Liver (tissue), 9 donors: ENCODE results near the gene UBE4A. TPM values are rescaled to one million over a fixed set of nuclear protein-coding genes. Genes with fewer than 3 reads are reported as not detected.
A peak's percentile ranks its signal among the peaks of the same experiment; 100 is the strongest.

Source experiments
- DNase-seq: peaks from one replicate; pipeline ENCODE4 v3.0.0-alpha.2; 2017; ENCODE audit warnings: low spot score
- H3K27ac ChIP-seq, 2 donors: one replicate each; pipeline ENCODE4 v1.7.0; 2013; ENCODE audit warnings: inconsistent platforms in 2 of 2, low read length in 2 of 2, control low read depth in 1 of 2, low read depth in 1 of 2, mild to moderate bottlenecking in 1 of 2
- H3K27me3 ChIP-seq, 4 donors: one replicate each; pipeline versions ENCODE4 v1.6.1 to v1.7.0; 2013; ENCODE audit warnings: low read length in 3 of 4, inconsistent platforms in 1 of 4, mild to moderate bottlenecking in 1 of 4, moderate library complexity in 1 of 4; ENCODE audit not compliant: control insufficient read depth in 4 of 4, insufficient read depth in 4 of 4
- H3K36me3 ChIP-seq, 4 donors: one replicate each; pipeline versions ENCODE4 v1.6.1 to v1.7.0; 2013; ENCODE audit warnings: low read length in 3 of 4, mild to moderate bottlenecking in 3 of 4, low read depth in 1 of 4, moderate library complexity in 1 of 4; ENCODE audit not compliant: control insufficient read depth in 4 of 4, insufficient read depth in 3 of 4
- H3K4me1 ChIP-seq, 4 donors: one replicate each; pipeline versions ENCODE4 v1.6.1 to v1.7.0; 2013; ENCODE audit warnings: low read length in 3 of 4, mild to moderate bottlenecking in 3 of 4, moderate library complexity in 1 of 4; ENCODE audit not compliant: control insufficient read depth in 4 of 4, insufficient read depth in 4 of 4
- H3K4me3 ChIP-seq, 3 donors: one replicate each; pipeline versions ENCODE4 v1.6.1 to v1.7.0; 2013; ENCODE audit warnings: low read length in 3 of 3, control low read depth in 1 of 3, low read depth in 1 of 3, mild to moderate bottlenecking in 1 of 3
- H3K9ac ChIP-seq, 2 donors: one replicate each; pipeline ENCODE4 v1.7.0; 2013; ENCODE audit warnings: low read length in 2 of 2, mild to moderate bottlenecking in 2 of 2, moderate library complexity in 2 of 2, control low read depth in 1 of 2, low read depth in 1 of 2
- H3K9me3 ChIP-seq, 4 donors: one replicate each; pipeline versions ENCODE4 v1.6.1 to v1.7.0; 2013; ENCODE audit warnings: low read length in 3 of 4; ENCODE audit not compliant: control insufficient read depth in 4 of 4
- CTCF ChIP-seq: fragments of 150-350 bp; IDR thresholded peaks from 2 replicates; pipeline ENCODE4 v1.5.1; 2017; ENCODE audit warnings: improper control_type of control experiment, low read depth, low read length; ENCODE audit not compliant: missing input control
- EGR1 ChIP-seq, 2 donors: IDR thresholded peaks; 2 replicates each; pipeline ENCODE4 v1.6.1; 2016 to 2018; ENCODE audit warnings: antibody characterized with exemption in 2 of 2, low read depth in 2 of 2
- FOXA1 ChIP-seq: IDR thresholded peaks from 2 replicates; pipeline ENCODE4 v1.6.1; 2016; ENCODE audit warnings: antibody characterized with exemption
- FOXA2 ChIP-seq: IDR thresholded peaks from 2 replicates; pipeline ENCODE4 v1.6.1; 2016; ENCODE audit warnings: antibody characterized with exemption
- GABPA ChIP-seq, 2 donors: IDR thresholded peaks in 1 of 2; conservative IDR thresholded peaks in 1 of 2; 2 replicates each; pipeline ENCODE4 v1.6.1; 2016; ENCODE audit warnings: antibody characterized with exemption in 2 of 2, mild to moderate bottlenecking in 1 of 2, moderate library complexity in 1 of 2
- HNF4A ChIP-seq, 2 donors: conservative IDR thresholded peaks; 2 replicates each; pipeline ENCODE4 v1.6.1; 2016; ENCODE audit warnings: antibody characterized with exemption in 2 of 2, mild to moderate bottlenecking in 2 of 2
- HNF4G ChIP-seq: IDR thresholded peaks from 2 replicates; pipeline ENCODE4 v1.6.1; 2016; ENCODE audit warnings: antibody characterized with exemption
- JUND ChIP-seq, 2 donors: IDR thresholded peaks; 2 replicates each; pipeline ENCODE4 v1.6.1; 2016; ENCODE audit warnings: antibody characterized with exemption in 2 of 2
- MAX ChIP-seq: IDR thresholded peaks from 2 replicates; pipeline ENCODE4 v1.6.1; 2016; ENCODE audit warnings: antibody characterized with exemption
- NR2F2 ChIP-seq: IDR thresholded peaks from 2 replicates; pipeline ENCODE4 v1.6.1; 2016; ENCODE audit warnings: antibody characterized with exemption
- RAD21 ChIP-seq, 2 donors: IDR thresholded peaks; 2 replicates each; pipeline ENCODE4 v1.6.1; 2016; ENCODE audit warnings: antibody characterized with exemption in 2 of 2, mild to moderate bottlenecking in 2 of 2
- RXRA ChIP-seq, 2 donors: IDR thresholded peaks; 2 replicates each; pipeline ENCODE4 v1.6.1; 2017 to 2018; ENCODE audit warnings: antibody characterized with exemption in 2 of 2, mild to moderate bottlenecking in 1 of 2
- SP1 ChIP-seq: IDR thresholded peaks from 2 replicates; pipeline ENCODE4 v1.6.1; 2018; ENCODE audit warnings: antibody characterized with exemption, mild to moderate bottlenecking
- TAF1 ChIP-seq: conservative IDR thresholded peaks from 2 replicates; pipeline ENCODE4 v1.6.1; 2016; ENCODE audit warnings: antibody characterized with exemption, mild to moderate bottlenecking
- YY1 ChIP-seq: IDR thresholded peaks from 2 replicates; pipeline ENCODE4 v1.6.1; 2016; ENCODE audit warnings: antibody characterized with exemption, mild to moderate bottlenecking
- ZBTB33 ChIP-seq: IDR thresholded peaks from 2 replicates; pipeline ENCODE4 v1.6.1; 2016; ENCODE audit warnings: antibody characterized with exemption
- WGBS: extraction: QIAGEN DNeasy Blood & Tissue Kit; methylation state at CpG from one replicate; pipeline ENCODE4 v1.1.7; 2013; 5-methylcytosine and 5-hydroxymethylcytosine counted together
- polyA plus RNA-seq, 2 donors: library from polyadenylated mRNA; stranded (reverse) in 1 of 2; unstranded in 1 of 2; fragments of 200-250 nt in 1 of 2; fragments of >200 nt in 1 of 2; fragmentation: Nextera tagmentation in 1 of 2; extraction: Ambion mirVana in 1 of 2; gene quantifications; one replicate each; pipeline versions ENCODE4 v1.2.1 to v1.2.3, GENCODE V29; 2013 to 2015
- total RNA-seq, 2 donors: library from RNA; depleted of rRNA; stranded (reverse); fragments of >200 nt; gene quantifications; one replicate each; pipeline ENCODE4 v1.2.3, GENCODE V29; 2014
- TF ChIP-seq, protein P1 (sequence below): IDR thresholded peaks from 2 replicates; pipeline ENCODE4 v1.6.1; 2016; ENCODE audit warnings: antibody characterized with exemption
- TF ChIP-seq, protein P2 (sequence below): IDR thresholded peaks from 2 replicates; pipeline ENCODE4 v1.6.1; 2016; ENCODE audit warnings: antibody characterized with exemption, mild to moderate bottlenecking
- donor health status: healthy.
- donor health status: healthy.
- donor health status: healthy.
- donor health status: healthy.
- donor health status: healthy.

UBE4A gene
- total and polyA plus RNA-seq, 4 donors, result 11.7 to 41.3 (median 19.1) TPM

GRCh38 chr11:118314988-118315411 lies 44.4 kb upstream of the UBE4A start:
- peaks cover 0 to 7% (median 3%) of the 10 kb centered on the region in 4 donors for H3K4me1 ChIP-seq
- no peak overlapping the region for H3K4me3 ChIP-seq
- no peaks in the 10 kb centered on the region for H3K9me3 ChIP-seq
- H3K9ac ChIP-seq, result no peak overlapping the region
- peaks cover 0 to 4% (median 1%) of the 10 kb centered on the region in 4 donors for H3K27me3 ChIP-seq
- no peaks in the 10 kb centered on the region for H3K36me3 ChIP-seq
- DNase-seq, result no peak
- WGBS, result 27% methylated on average over 7 of the region's 7 CpGs
- no peak overlapping the region for H3K27ac ChIP-seq
- no peak for TF ChIP-seq EGR1 (IDR thresholded peaks at IDR 0.05; ENCODE audit: low read depth in 2 of 2)
- TF ChIP-seq SP1, result no peak
- TF ChIP-seq, protein P1, sequence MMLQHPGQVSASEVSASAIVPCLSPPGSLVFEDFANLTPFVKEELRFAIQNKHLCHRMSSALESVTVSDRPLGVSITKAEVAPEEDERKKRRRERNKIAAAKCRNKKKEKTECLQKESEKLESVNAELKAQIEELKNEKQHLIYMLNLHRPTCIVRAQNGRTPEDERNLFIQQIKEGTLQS, result no peak
- TF ChIP-seq FOXA1, result peak; percentile 74
- TF ChIP-seq CTCF, result no peak
- TF ChIP-seq TAF1, result no peak
- TF ChIP-seq RAD21 (IDR thresholded peaks at IDR 0.05), result no peak
- no peak for TF ChIP-seq GABPA (IDR thresholded peaks at IDR 0.05 in 1 of 2, conservative IDR thresholded peaks at IDR 0.05 in 1 of 2)
- no peak for TF ChIP-seq HNF4G
- peak in 1 of 2 donors; percentile 18 for TF ChIP-seq JUND (IDR thresholded peaks at IDR 0.05)
- TF ChIP-seq MAX, result peak; percentile 67
- no peak for TF ChIP-seq NR2F2
- no peak for TF ChIP-seq YY1
- TF ChIP-seq, protein P2, sequence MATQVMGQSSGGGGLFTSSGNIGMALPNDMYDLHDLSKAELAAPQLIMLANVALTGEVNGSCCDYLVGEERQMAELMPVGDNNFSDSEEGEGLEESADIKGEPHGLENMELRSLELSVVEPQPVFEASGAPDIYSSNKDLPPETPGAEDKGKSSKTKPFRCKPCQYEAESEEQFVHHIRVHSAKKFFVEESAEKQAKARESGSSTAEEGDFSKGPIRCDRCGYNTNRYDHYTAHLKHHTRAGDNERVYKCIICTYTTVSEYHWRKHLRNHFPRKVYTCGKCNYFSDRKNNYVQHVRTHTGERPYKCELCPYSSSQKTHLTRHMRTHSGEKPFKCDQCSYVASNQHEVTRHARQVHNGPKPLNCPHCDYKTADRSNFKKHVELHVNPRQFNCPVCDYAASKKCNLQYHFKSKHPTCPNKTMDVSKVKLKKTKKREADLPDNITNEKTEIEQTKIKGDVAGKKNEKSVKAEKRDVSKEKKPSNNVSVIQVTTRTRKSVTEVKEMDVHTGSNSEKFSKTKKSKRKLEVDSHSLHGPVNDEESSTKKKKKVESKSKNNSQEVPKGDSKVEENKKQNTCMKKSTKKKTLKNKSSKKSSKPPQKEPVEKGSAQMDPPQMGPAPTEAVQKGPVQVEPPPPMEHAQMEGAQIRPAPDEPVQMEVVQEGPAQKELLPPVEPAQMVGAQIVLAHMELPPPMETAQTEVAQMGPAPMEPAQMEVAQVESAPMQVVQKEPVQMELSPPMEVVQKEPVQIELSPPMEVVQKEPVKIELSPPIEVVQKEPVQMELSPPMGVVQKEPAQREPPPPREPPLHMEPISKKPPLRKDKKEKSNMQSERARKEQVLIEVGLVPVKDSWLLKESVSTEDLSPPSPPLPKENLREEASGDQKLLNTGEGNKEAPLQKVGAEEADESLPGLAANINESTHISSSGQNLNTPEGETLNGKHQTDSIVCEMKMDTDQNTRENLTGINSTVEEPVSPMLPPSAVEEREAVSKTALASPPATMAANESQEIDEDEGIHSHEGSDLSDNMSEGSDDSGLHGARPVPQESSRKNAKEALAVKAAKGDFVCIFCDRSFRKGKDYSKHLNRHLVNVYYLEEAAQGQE, result no peak
- TF ChIP-seq HNF4A (conservative IDR thresholded peaks at IDR 0.05), result peak; percentile 13 to 56
- peak in 1 of 2 donors; percentile 68 for TF ChIP-seq RXRA (IDR thresholded peaks at IDR 0.05)
- peak; percentile 82 for TF ChIP-seq FOXA2
- peak; percentile 22 for TF ChIP-seq ZBTB33
